Fibroblast of skin of right quadriceps (primary cell): ENCODE results near the gene GTSF1L.

Experiments
- DNase-seq: peaks from one replicate; pipeline ENCODE4 v3.0.0-alpha.2; 2013

GTSF1L gene

GRCh38 chr20:43715511-43715910, 11.3 kb downstream of the GTSF1L start:
- DNase-seq, result no peak

GRCh38 chr20:43715044-43715443, 11.8 kb downstream of the GTSF1L start:
- no peak for DNase-seq

DNA sequence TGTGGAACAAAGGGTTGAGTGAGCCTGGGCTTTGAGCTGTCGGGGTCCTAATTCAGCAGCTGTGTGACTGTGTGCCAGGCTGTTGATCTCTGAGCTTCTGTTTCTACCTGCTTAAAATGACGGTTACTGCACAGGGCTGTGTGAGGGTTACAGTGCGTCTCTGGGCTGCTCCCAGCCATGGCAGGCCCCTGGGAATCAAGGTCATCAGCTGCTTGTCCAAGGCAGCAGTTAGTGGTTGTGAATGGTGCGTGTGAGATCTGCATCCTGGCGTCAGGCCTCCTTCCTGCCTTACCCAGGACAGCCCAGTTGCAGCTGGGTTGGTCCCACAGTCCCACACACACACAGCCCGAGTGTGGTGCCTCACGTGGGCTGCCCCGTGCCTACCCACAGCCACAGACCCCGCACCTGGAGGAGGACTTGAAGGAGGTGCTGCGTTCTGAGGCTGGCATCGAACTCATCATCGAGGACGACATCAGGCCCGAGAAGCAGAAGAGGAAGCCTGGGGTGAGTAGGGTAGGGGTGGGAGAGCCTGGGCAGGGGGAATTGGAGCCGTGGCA, 15.6 kb downstream of the GTSF1L start:
- DNase-seq, result no peak

DNA sequence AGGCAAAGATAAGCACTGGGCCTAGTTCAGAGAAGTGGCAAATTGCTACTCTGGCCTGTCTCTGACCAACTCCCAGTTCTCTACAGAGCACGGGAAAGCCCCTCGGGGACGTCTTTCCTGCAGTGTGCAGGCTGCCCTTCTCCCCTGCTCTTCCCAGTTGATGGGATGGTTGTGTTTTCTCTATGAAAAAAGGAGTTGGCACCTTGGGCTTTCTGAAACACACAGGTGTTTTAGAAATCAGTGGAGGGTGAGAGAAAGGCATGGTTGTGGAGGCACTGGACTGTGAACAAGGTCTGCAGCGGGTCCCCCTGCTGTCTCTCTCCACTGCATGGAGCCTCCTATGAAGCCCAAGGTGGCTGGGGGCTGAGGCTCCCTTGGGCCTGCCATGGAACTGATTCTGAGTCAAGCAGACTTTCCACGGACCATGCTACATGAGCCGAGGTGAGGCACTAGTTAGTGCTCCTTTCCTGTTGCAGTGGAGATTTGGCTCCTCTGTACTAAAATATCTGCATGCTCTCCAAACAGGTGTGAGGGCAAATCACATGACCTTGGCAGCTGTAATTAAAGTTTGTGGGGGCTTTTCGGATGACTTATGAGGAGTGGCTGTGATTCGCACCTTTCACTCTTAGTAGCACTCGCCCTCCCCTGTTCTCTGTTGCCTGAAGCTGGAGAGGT, 16.3 kb downstream of the GTSF1L start:
- no peak for DNase-seq

- DNase-seq, result no peak
Observed at GRCh38 chr20:43702502-43702901, 24.3 kb downstream of the GTSF1L start.

GRCh38 chr20:43700627-43701026, 26.2 kb downstream of the GTSF1L start:
- DNase-seq, result no peak

GRCh38 chr20:43699941-43700565, 26.7 kb downstream of the GTSF1L start:
- DNase-seq, result no peak

DNA sequence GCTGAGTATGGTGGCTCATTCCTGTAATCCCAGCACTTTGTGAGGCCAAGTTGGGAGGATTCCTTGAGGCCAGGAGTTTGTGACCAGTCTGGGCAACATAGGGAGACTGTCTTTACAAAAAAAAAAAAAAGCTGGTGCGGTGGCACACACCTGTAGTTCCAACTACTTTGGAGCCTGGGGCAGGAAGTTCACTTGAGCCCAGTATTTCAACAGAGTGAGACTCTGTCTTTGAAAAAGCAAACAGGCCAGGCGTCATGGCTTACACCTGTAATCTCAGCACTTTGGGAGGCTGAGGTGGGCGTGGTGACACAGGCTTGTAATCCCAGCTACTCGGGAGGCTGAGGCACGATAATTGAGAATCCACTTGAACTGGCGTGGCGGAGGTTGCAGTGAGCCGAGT, 31.2 kb downstream of the GTSF1L start:
- no peak for DNase-seq

DNA sequence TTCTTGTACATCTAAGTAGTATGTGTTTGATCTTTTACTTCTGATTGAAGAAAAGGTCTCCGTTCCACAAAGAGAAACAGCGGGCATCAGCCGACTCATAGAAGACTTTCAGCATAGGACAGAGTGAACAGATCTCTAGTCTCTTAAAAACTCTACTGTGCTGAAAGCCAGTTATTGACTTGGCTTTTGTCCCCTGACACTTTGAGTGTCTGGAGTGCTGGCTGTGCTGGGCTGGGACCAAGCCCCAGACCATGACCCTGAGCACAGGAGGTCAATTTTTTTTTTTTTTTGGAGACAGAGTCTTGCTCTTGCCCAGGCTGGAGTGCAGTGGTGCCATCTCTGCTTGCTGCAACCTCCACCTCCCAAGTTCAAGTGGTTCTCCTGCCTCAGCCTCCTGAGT, 32.0 kb downstream of the GTSF1L start:
- DNase-seq, result no peak

- peak; percentile 14 for DNase-seq
Observed at GRCh38 chr20:43691928-43692524, 34.8 kb downstream of the GTSF1L start.

DNA sequence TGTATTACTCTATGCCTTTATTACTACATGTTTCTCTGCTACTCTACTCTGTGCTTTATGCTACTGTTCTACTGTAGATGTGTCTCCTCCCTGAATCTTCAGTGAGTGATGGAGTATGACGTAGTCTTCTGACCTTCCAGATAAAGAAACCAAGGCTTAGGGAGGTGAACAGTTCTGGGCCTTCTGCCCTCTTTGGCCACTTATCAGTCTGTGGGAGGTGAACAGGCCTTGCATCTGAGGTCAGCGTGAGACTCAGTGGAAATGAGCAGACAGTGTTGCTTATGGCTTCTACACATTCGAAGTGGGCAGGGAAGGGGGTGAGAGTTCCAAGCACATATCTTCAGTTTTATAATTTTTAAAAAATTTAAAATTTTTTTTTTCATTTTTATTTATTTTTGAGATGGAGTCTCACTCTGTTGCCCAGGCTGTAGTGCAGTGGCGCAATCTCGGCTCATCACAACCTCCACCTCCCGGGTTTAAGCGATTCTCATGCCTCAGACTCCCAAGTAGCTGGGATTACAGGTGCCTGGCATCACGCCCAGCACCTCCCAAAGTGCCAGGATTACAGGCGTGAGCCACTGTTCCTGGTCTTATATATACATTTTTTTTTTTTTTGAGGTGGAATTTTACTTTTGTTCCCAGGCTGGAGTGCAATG, 35.7 kb downstream of the GTSF1L start:
- DNase-seq, result no peak

- DNase-seq, result no peak
Observed at GRCh38 chr20:43689165-43689564, 37.6 kb downstream of the GTSF1L start.

- DNase-seq, result no peak
Observed at GRCh38 chr20:43686820-43687219, 40.0 kb downstream of the GTSF1L start.

- DNase-seq, result no peak
Observed at GRCh38 chr20:43682446-43682845, 44.4 kb downstream of the GTSF1L start.

GRCh38 chr20:43681991-43682410, 44.8 kb downstream of the GTSF1L start:
- no peak for DNase-seq

- DNase-seq, result no peak
Observed at GRCh38 chr20:43681468-43681942, 45.3 kb downstream of the GTSF1L start.

DNA sequence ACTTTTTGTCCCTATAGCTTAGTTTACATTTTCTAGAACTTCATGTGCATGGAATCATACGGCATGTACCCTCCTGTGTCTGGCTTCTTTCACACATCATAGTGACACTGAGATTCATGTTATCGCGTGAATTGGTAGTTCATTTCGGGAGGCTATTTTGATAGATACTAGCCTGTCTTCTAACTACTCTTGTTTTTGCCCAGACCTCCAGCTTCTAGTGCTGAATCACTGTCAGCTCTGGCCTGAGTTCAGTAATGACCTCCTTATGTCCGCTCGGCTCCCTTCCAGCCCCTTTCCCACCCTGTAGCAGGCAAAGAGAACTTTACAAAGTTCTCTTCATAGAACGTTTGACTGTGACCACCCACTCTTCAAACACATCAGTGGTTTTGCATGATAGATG, 45.8 kb downstream of the GTSF1L start:
- DNase-seq, result no peak

DNA sequence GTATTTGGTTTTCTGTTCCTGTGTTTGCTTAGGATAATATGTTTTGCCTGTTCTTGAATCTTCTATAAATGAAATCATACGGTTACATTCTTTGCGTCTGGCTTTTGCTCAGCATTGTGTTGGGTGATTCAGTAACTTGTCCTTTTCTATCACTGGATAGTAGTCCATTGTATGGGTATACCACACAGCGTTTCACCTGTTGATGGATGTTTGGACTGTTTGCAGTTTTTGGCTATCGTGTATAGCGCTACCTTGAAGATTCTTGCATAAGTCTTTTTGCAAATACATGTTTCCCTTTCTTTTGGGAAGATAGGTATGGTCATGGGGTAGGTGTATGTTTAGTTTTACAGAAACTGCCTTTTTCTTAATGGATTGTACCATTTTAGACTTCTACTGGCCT, 50.4 kb downstream of the GTSF1L start:
- no peak for DNase-seq
